DOHH2 (cell line): Measurements from ENCODE around the gene NLGN1.
"Not testable (repeated sequence)": the region's sequence is repeated elsewhere in the genome, so short reads cannot be mapped to it uniquely, and the experiment has no call there.

Source experiments
- H3F3A ChIP-seq: fragments of 200-600 bp; sonication (generic), shearing (Covaris generic); 2 replicates; pipeline ENCODE4 v1.6.0; 2016; ENCODE audit warnings: antibody characterized with exemption, mild to moderate bottlenecking; ENCODE audit not compliant: control insufficient read depth, insufficient read depth
- H3K27ac ChIP-seq: fragments of 200-600 bp; sonication (generic); 2 replicates; pipeline ENCODE4 v1.5.1; 2014; ENCODE audit warnings: low read depth, mild to moderate bottlenecking, low read length, moderate library complexity
- H3K27me3 ChIP-seq: fragments of 200-600 bp; sonication (generic); 2 replicates; pipeline ENCODE4 v1.6.1; 2014; ENCODE audit warnings: mild to moderate bottlenecking, low read length, mixed read lengths; ENCODE audit not compliant: control insufficient read depth
- H3K36me3 ChIP-seq: fragments of 200-600 bp; sonication (generic); 2 replicates; pipeline ENCODE4 v1.6.1; 2014; ENCODE audit warnings: mild to moderate bottlenecking, low read length, moderate library complexity, mixed read lengths; ENCODE audit not compliant: control insufficient read depth
- H3K4me1 ChIP-seq: fragments of 200-600 bp; sonication (generic); 2 replicates; pipeline ENCODE4 v1.6.1; 2014; ENCODE audit warnings: mild to moderate bottlenecking, low read length, mixed read lengths; ENCODE audit not compliant: control insufficient read depth
- H3K4me2 ChIP-seq: fragments of 200-600 bp; sonication (generic); 2 replicates; pipeline ENCODE4 v1.6.0; 2014; ENCODE audit warnings: mild to moderate bottlenecking, low read length, moderate library complexity
- H3K4me3 ChIP-seq: fragments of 200-600 bp; sonication (generic); 2 replicates; pipeline ENCODE4 v1.5.1; 2014; ENCODE audit warnings: mild to moderate bottlenecking, low read length, mixed read lengths
- H3K79me2 ChIP-seq: fragments of 200-600 bp; sonication (generic); 2 replicates; pipeline ENCODE4 v1.6.1; 2014; ENCODE audit warnings: mild to moderate bottlenecking, low read length, mixed read lengths; ENCODE audit not compliant: control insufficient read depth
- H3K9me2 ChIP-seq: fragments of 200-600 bp; sonication (generic); replicated peaks from 2 replicates; pipeline ENCODE4 v1.6.1; 2014; ENCODE audit warnings: mild to moderate bottlenecking, low read length, mixed read lengths; ENCODE audit not compliant: control insufficient read depth
- H3K9me3 ChIP-seq: fragments of 200-600 bp; sonication (generic); 2 replicates; pipeline ENCODE4 v1.6.1; 2014; ENCODE audit warnings: antibody characterized with exemption, low read length, mixed read lengths; ENCODE audit not compliant: control insufficient read depth, insufficient read depth
- H4K20me1 ChIP-seq: fragments of 200-600 bp; sonication (generic); 2 replicates; pipeline ENCODE4 v1.6.0; 2014; ENCODE audit warnings: low read depth, mild to moderate bottlenecking, antibody characterized with exemption, low read length, moderate library complexity; ENCODE audit not compliant: control insufficient read depth, insufficient read depth
- CTCF ChIP-seq: fragments of 200-600 bp; sonication (generic); IDR thresholded peaks from one replicate; pipeline ENCODE4 v1.5.1; 2014; ENCODE audit warnings: antibody characterized with exemption, mild to moderate bottlenecking, low read depth, low read length; ENCODE audit not compliant: poor library complexity, severe bottlenecking
- EZH2phosphoT487 ChIP-seq: fragments of 200-600 bp; sonication (generic); IDR thresholded peaks from 2 replicates; pipeline ENCODE4 v1.6.1; 2017; ENCODE audit warnings: borderline replicate concordance, mild to moderate bottlenecking, antibody characterized with exemption, low read length, moderate library complexity, mixed read lengths

The NLGN1 gene

DNA sequence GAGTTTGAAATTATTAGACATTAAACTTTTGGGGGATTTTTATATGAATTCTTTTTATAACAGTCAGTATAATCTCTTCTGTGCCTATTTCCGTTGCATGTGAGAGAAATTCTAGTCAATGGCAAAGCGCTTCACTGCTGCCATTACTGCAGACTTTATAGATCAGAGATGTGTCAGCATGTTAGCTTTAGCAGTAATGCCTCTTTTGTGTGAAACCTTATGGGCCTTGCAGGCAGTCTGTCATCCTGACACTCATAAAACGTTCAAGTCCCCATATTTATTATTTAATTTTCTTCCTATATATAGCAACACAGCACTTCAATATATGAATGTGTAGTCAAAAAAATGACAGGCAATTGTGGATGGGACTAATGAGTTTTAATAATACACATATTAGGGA is 191.0 kb downstream of the NLGN1 start:
- Histone ChIP-seq H3K9me2 (no peaks in the 10 kb centered on the region), H3F3A (no peaks in the 10 kb centered on the region), H3K79me2 (no peaks in the 10 kb centered on the region), H3K36me3 (no peaks in the 10 kb centered on the region), H3K4me1 (no peaks in the 10 kb centered on the region), H3K27me3 (no peaks in the 10 kb centered on the region), H4K20me1 (no peaks in the 10 kb centered on the region), H3K4me3 (no peak overlapping the region), H3K27ac (no peak overlapping the region), H3K4me2 (no peak overlapping the region), H3K9me3 (no peaks in the 10 kb centered on the region)
- TF ChIP-seq EZH2phosphoT487 (no peak), CTCF (no peak)

GRCh38 chr3:173589116-173589515 is 191.6 kb downstream of the NLGN1 start:
- Histone ChIP-seq H3K27ac (no peak overlapping the region), H3K9me2 (no peaks in the 10 kb centered on the region)
- TF ChIP-seq EZH2phosphoT487: no peak
- no peak for TF ChIP-seq CTCF

DNA sequence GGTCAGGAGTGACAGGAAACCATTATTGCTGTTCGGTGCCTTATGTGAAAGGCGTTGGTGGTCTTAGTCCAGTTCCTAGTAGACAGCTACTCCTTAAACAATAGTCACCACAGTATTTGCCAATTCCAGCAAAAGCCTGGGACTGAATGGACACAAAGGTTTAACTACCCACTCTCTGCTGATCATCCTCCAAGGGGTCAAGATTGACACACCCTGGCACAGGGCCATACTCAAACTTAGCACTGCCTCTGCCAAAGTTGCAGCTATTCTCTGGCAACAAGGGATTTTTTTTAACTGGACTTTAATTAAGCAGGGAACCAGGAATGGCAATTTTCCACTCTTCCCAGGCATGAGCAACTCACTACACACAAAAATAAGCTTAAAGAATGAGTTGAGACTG is 193.9 kb downstream of the NLGN1 start:
- H3K27ac ChIP-seq: no peak overlapping the region
- no peaks in the 10 kb centered on the region for H3K9me3 ChIP-seq
- no peak for TF ChIP-seq CTCF
- no peak for TF ChIP-seq EZH2phosphoT487

More at GRCh38 chr3:173589116-173589515, 191.6 kb downstream of the NLGN1 start:
- H3K4me2 ChIP-seq: no peak overlapping the region
- H3K4me1 ChIP-seq: no peaks in the 10 kb centered on the region
- no peaks in the 10 kb centered on the region for H3K36me3 ChIP-seq
- no peaks in the 10 kb centered on the region for H4K20me1 ChIP-seq
- H3K27me3 ChIP-seq: no peaks in the 10 kb centered on the region
- H3F3A ChIP-seq: no peaks in the 10 kb centered on the region
- no peaks in the 10 kb centered on the region for H3K79me2 ChIP-seq
- no peak overlapping the region for H3K4me3 ChIP-seq
- no peaks in the 10 kb centered on the region for H3K9me3 ChIP-seq

DNA sequence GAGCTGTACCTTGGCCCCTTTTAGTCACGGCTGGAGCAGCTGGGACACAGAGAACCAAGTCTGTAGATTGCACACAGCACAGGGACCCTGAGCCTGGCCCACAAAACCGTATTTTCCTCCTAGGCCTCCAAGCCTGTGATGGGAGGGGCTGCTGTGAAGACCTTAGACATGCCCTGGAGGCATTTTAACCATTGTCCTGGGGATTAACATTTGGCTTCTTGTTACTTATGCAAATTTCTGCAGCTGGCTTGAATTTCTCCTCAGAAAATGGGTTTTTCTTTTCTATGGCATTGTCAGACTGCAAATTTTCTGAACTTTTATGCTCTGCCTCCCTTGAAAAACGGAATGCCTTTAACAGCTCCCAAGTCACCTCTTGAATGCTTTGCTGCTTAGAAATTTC is 197.3 kb downstream of the NLGN1 start:
- H3K27me3 ChIP-seq, H3K9me3 ChIP-seq, H4K20me1 ChIP-seq, H3K4me3 ChIP-seq, H3K36me3 ChIP-seq, H3K9me2 ChIP-seq, H3K79me2 ChIP-seq, H3K27ac ChIP-seq, H3K4me2 ChIP-seq, H3K4me1 ChIP-seq, H3F3A ChIP-seq: not testable (repeated sequence)

More for the DNA sequence above, 193.9 kb downstream of the NLGN1 start:
- H3K79me2 ChIP-seq: no peaks in the 10 kb centered on the region
- no peak overlapping the region for H3K4me3 ChIP-seq
- no peaks in the 10 kb centered on the region for H3K4me1 ChIP-seq
- no peaks in the 10 kb centered on the region for H3K36me3 ChIP-seq
- H3F3A ChIP-seq: no peaks in the 10 kb centered on the region
- H3K9me2 ChIP-seq: no peaks in the 10 kb centered on the region
- H3K27me3 ChIP-seq: no peaks in the 10 kb centered on the region
- no peaks in the 10 kb centered on the region for H4K20me1 ChIP-seq
- H3K4me2 ChIP-seq: no peak overlapping the region
